ENCODE measurements around the gene WASF2.
"Not testable (repeated sequence)": the region's sequence is repeated elsewhere in the genome, so short reads cannot be mapped to it uniquely, and the experiment has no call there.

WASF2 gene

GRCh38 chr1:27392778-27393635 is 97.0 kb downstream of the WASF2 start:
- H3K27ac Mint-ChIP-seq: no peak overlapping the region
- DNase-seq (ENCODE audit: low spot score in 2 of 2) (no peak), ATAC-seq (ENCODE audit: low read depth) (no peak)
- peaks cover 13% of the 10 kb centered on the region for H3K4me1 Mint-ChIP-seq
- H3K27me3 Mint-ChIP-seq: no peaks in the 10 kb centered on the region
- peak overlapping the region; percentile 57 for H3K4me3 Mint-ChIP-seq
- no peaks in the 10 kb centered on the region for H3K36me3 Mint-ChIP-seq
- H3K9me3 Mint-ChIP-seq: no peaks in the 10 kb centered on the region

GRCh38 chr1:27392096-27392777 is 97.7 kb downstream of the WASF2 start, which contains the start of gene GPR3:
GPR3 (plus strand) TSS chr1:27392622; CDS start chr1:27393799, 1,177 bp downstream.
- H3K4me1 Mint-ChIP-seq: peaks cover 13% of the 10 kb centered on the region
- peak within 1 kb of the TSS; percentile 88 for H3K4me3 Mint-ChIP-seq
- H3K9me3 Mint-ChIP-seq: no peaks in the 10 kb centered on the region
- H3K36me3 Mint-ChIP-seq: no peaks in the 10 kb centered on the region
- no peaks in the 10 kb centered on the region for H3K27me3 Mint-ChIP-seq
- peak within 1 kb of the TSS; percentile 92 for H3K27ac Mint-ChIP-seq
- DNase-seq (ENCODE audit: low spot score in 2 of 2): peak; percentile 86
- peak; percentile 89 for ATAC-seq (ENCODE audit: low read depth)

DNA sequence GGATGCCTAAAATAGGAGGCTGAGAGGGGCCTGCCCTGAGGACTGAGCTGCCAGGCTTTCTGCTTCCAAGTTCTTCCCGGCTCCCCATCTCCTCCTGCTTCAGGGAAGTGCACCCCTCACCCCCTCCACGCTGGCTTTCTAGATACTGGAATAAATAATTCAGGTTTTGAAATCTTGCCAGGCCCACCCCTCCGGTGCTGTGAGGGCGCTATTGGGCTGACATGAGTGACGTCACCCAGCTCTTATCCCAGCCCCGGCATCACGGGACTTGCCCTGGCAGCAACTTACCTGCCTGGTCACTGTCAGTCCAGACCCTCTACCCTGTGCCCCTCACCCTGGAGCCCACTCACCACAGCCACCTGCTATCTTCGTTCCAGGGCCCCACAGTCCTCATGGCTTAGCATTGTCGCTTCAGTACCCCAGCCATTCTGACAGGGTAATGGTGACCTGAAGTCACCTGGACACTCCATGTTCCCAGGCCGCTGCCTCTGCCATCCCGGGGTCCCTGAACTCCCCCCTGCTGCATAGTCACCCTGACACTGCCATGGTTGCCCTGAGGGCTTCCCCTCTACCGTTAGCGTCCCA is 98.4 kb downstream of the WASF2 start:
- DNase-seq (ENCODE audit: low spot score in 2 of 2): peak in 1 of 2 donors; percentile 33
- H3K27me3 Mint-ChIP-seq: peaks cover 2% of the 10 kb centered on the region
- no peak for ATAC-seq (ENCODE audit: low read depth)
- peak overlapping the region; percentile 88 for H3K4me3 Mint-ChIP-seq
- peaks cover 13% of the 10 kb centered on the region for H3K4me1 Mint-ChIP-seq
- H3K9me3 Mint-ChIP-seq: no peaks in the 10 kb centered on the region
- no peaks in the 10 kb centered on the region for H3K36me3 Mint-ChIP-seq
- H3K27ac Mint-ChIP-seq: peak overlapping the region; percentile 92

GRCh38 chr1:27388337-27389005 is 101.5 kb downstream of the WASF2 start:
- Mint-ChIP-seq H3K9me3 (no peaks in the 10 kb centered on the region), H3K4me3 (no peak overlapping the region), H3K4me1 (peaks cover 15% of the 10 kb centered on the region), H3K36me3 (no peaks in the 10 kb centered on the region), H3K27ac (no peak overlapping the region), H3K27me3 (peaks cover 2% of the 10 kb centered on the region)
- DNase-seq (ENCODE audit: low spot score in 2 of 2) (peak; percentile 70 to 79), ATAC-seq (ENCODE audit: low read depth) (peak; percentile 14)

DNA sequence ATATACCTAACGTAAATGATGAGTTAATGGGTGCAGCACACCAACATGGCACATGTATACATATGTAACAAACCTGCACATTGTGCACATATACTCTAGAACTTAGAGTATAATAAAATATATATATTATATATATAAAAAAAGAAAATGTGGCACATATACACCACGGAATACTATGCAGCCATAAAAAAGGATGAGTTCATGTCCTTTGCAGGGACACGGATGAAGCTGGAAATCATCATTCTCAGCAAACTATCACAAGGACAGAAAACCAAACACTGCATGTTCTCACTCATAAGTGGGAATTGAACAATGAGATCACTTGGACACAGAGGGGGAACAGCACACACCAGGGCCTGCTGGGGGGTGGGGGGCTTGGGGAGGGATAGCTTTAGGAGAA is 105.2 kb downstream of the WASF2 start:
- H3K27me3 Mint-ChIP-seq; ATAC-seq (ENCODE audit: low read depth); H3K4me3 Mint-ChIP-seq; H3K27ac Mint-ChIP-seq; H3K36me3 Mint-ChIP-seq; H3K9me3 Mint-ChIP-seq; DNase-seq (ENCODE audit: low spot score in 2 of 2): not testable (repeated sequence)
- peaks cover 11% of the 10 kb centered on the region for H3K4me1 Mint-ChIP-seq

GRCh38 chr1:27383661-27384060 is 106.3 kb downstream of the WASF2 start:
- Mint-ChIP-seq H3K27ac (no peak overlapping the region), H3K4me3 (no peak overlapping the region), H3K4me1 (peaks cover 10% of the 10 kb centered on the region), H3K9me3 (no peaks in the 10 kb centered on the region), H3K36me3 (no peaks in the 10 kb centered on the region), H3K27me3 (peaks cover 2% of the 10 kb centered on the region)
- ATAC-seq (ENCODE audit: low read depth) (no peak), DNase-seq (ENCODE audit: low spot score in 2 of 2) (no peak)

DNA sequence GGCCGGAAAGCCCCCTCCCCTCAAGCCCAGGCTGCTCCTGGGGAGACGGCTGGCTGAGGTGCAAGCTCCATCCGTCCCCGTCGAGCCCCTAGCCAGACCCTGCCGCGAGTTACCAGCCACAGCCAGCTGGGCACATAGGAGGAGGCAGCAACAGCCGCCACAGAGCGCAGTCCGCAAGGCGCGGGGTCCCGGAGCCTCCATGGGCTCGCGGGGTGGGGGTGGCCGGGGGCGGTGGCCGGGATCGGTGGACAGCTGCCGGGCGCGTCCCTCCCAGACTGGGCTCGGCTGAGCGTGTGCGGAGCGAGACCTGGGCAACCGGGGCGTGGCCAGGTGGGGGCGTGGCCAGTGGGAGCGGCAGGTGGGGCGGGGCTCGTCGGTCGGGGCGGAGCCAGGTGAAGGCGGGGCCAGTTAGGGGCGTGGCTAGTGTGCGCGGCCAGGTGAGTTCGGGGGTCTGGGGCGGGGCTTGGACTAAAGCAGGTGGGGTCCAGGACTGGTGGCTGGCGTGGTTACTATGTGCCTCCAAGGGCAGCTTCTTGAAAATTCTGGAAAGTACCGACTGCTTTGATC is 106.8 kb downstream of the WASF2 start, which contains the start of gene CD164L2:
Gene CD164L2 (minus strand): TSS at position 295 of the 567 bp plus-strand sequence. CDS start 94 bp downstream, at position 201.
- peak within 1 kb of the TSS; percentile 1 for H3K27ac Mint-ChIP-seq
- no peaks in the 10 kb centered on the region for H3K9me3 Mint-ChIP-seq
- peak in 1 of 2 donors; percentile 45 for DNase-seq (ENCODE audit: low spot score in 2 of 2)
- no peak within 1 kb of the TSS for H3K4me3 Mint-ChIP-seq
- no peaks in the 10 kb centered on the region for H3K36me3 Mint-ChIP-seq
- H3K4me1 Mint-ChIP-seq: peaks cover 8% of the 10 kb centered on the region
- peak; percentile 54 for ATAC-seq (ENCODE audit: low read depth)
- H3K27me3 Mint-ChIP-seq: peaks cover 2% of the 10 kb centered on the region

- Mint-ChIP-seq H3K27ac (peak overlapping the region; percentile 1), H3K4me3 (no peak overlapping the region), H3K27me3 (peaks cover 2% of the 10 kb centered on the region), H3K9me3 (no peaks in the 10 kb centered on the region), H3K36me3 (no peaks in the 10 kb centered on the region), H3K4me1 (peaks cover 8% of the 10 kb centered on the region)
- DNase-seq (ENCODE audit: low spot score in 2 of 2): no peak
- peak; percentile 93 for ATAC-seq (ENCODE audit: low read depth)
Observed at GRCh38 chr1:27381969-27382762, 107.8 kb downstream of the WASF2 start.

- no peak for ATAC-seq (ENCODE audit: low read depth)
- H3K9me3 Mint-ChIP-seq: no peaks in the 10 kb centered on the region
- no peak overlapping the region for H3K27ac Mint-ChIP-seq
- no peaks in the 10 kb centered on the region for H3K36me3 Mint-ChIP-seq
- no peak for DNase-seq (ENCODE audit: low spot score in 2 of 2)
- H3K4me1 Mint-ChIP-seq: peaks cover 8% of the 10 kb centered on the region
- no peaks in the 10 kb centered on the region for H3K27me3 Mint-ChIP-seq
- no peak overlapping the region for H3K4me3 Mint-ChIP-seq
Observed at GRCh38 chr1:27380766-27381733, 108.9 kb downstream of the WASF2 start.

DNA sequence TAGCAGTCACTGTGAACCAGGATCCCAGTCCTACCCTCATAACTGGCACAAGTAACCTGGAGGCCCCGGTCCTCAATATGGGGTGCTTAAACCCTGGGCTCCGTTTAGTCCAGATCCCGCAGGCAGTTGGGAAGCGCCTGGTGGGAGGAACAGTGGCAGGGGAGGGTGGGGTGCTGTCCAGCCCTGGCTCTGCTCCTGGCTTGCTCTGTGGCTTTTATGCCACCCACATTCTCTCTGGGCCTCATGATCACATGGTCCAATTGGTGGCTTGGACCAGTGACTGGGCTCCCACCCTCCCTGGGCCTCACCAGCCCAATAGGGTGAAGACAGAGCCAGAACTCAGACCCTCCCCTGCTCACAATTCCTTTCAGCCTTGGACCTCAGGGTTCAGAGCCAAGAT is 109.7 kb downstream of the WASF2 start:
- H3K4me1 Mint-ChIP-seq: peaks cover 10% of the 10 kb centered on the region
- H3K36me3 Mint-ChIP-seq: no peaks in the 10 kb centered on the region
- H3K27ac Mint-ChIP-seq: no peak overlapping the region
- no peak overlapping the region for H3K4me3 Mint-ChIP-seq
- no peaks in the 10 kb centered on the region for H3K9me3 Mint-ChIP-seq
- ATAC-seq (ENCODE audit: low read depth) (no peak), DNase-seq (ENCODE audit: low spot score in 2 of 2) (no peak)
- H3K27me3 Mint-ChIP-seq: peaks cover 3% of the 10 kb centered on the region

DNA sequence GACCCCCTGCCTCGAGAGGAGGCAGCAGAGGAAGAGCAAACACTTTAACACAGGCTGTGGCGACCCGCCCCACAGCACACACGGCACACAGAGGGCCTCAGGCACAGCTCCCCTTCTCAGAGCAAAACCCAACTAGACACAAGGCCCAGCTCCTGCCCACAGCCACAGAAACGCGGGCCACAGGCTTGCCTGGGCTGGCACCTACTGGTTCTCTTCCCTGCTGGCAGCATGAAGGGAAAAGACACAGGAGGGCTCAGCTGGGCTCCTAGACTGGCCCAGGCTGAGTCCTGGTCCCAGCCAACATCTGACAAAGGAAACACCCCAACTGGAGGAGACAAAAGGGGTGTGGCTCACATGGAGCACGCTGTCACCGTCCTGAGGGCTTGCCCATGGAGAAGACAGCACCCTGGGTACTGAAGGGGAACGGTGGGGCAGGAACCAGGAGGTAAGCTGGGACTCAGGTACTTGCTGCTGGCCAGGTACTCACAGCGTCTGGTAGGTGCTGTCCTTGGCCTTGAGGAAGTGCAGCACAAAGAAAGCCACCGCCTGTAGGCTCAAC is 110.3 kb downstream of the WASF2 start:
- peaks cover 10% of the 10 kb centered on the region for H3K4me1 Mint-ChIP-seq
- H3K27me3 Mint-ChIP-seq: peaks cover 3% of the 10 kb centered on the region
- DNase-seq (ENCODE audit: low spot score in 2 of 2): no peak
- H3K9me3 Mint-ChIP-seq: no peaks in the 10 kb centered on the region
- no peak overlapping the region for H3K27ac Mint-ChIP-seq
- H3K4me3 Mint-ChIP-seq: no peak overlapping the region
- ATAC-seq (ENCODE audit: low read depth): no peak
- no peaks in the 10 kb centered on the region for H3K36me3 Mint-ChIP-seq

All from memory B cell (primary cell).